ENCODE measurements around the gene KMT5B.

The KMT5B gene

GRCh38 chr11:68215524-68216170 lies 2.6 kb upstream of the KMT5B start:
- DNase-seq: no peak

GRCh38 chr11:68215087-68215445 lies 2.0 kb upstream of the KMT5B start:
- DNase-seq: no peak

- no peak for DNase-seq
Observed at GRCh38 chr11:68214173-68215086, 1.3 kb upstream of the KMT5B start.

- peak; percentile 89 for DNase-seq
Observed at GRCh38 chr11:68213555-68214172, 568 bp upstream of the KMT5B start.

- peak; percentile 44 for DNase-seq
Observed at GRCh38 chr11:68212421-68213134, 518 bp downstream of the KMT5B start.

GRCh38 chr11:68211546-68211945 lies 1.6 kb downstream of the KMT5B start:
- no peak for DNase-seq

DNA sequence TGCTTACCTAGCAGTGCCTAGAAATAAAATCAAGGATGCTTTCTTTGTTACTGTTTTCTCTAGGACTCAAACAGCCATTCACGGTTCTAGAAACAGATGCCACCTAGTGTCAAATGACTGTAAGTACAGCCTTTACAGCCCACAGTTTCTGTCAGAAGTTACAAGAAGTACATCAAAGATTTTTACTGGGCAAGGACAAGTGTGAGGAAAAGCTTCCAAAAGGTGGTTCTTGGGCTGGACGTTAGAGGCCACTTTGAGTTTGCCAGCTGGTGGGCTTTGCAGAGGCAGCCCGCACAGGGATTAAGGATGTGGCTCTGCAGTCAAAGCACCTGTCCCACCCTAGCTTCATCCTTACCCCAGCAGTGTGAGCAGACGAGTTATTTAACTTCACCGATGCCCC lies 6.9 kb downstream of the KMT5B start:
- peak; percentile 44 for DNase-seq

GRCh38 chr11:68204402-68204801 lies 8.7 kb downstream of the KMT5B start:
- no peak for DNase-seq

DNA sequence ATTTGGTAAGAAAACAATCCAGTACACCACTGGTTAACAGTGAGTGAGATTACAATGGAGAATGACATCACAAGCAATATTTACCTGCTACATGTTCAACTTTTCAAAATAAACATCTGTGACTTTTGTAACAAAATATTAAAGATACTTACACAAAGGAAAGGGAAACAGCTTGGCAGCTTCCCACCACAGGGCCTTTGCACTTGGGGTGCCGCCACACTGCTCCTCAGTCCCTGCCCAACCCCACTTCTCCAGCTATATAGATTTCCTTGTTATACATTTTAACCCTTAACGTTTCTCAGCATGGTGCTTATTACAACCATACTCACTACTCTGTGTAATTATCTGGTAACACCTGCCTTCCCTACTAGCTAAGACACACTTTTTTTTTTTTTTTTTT lies 10.9 kb downstream of the KMT5B start:
- DNase-seq: no peak

GRCh38 chr11:68201492-68201891 lies 11.6 kb downstream of the KMT5B start:
- DNase-seq: no peak

GRCh38 chr11:68200639-68201038 lies 12.5 kb downstream of the KMT5B start:
- no peak for DNase-seq

DNA sequence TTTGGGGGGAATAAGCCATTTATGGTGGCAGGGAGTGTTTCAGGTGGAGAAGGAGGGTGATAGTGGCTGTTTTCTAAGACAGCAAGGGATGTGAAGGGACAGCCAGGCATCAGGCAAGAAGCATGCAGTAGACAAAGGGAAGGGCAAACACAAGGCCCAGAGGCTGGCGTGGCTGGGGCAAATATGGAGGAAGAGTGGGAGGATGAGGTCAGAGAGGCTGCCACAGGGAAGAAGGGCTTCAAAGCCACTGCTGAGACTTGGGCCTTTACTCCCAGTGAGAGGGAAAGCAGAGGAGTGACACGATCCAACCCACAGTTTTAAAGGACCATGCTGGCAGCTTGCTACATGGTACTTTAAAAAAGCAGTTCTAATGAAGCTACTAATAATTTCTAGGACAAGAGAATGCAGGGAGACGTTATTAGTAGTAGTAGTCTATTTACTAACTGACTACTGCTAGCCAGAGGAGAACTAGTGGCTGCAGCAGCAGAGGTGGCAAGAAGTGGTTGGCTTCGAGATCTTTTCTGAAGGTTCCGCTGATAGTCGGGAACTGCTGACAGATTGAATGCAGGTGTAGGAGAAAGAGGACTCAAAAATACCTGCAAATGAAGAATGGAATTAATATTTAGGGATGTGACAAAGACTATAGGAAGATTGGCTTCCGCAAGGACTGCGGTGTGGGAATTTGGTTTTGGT lies 13.7 kb downstream of the KMT5B start:
- no peak for DNase-seq

DNA sequence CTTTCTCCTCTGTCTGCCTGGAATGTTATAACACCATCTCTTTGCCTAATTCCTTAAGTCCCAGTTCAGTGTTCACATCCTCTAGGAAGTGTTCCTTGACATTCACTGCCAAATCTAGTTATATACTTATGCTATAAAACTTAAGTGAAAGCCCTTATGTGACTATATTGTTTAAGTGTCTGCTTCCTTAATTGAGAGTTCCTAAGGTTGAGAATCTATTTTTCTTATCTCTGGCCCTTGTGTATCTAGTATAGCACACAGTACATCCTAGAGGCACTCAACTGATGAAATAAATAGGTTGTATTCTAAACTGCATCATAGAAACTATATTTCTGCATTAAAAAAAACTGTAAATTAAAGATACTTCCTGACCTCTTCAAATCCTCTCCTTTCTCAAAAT lies 16.9 kb downstream of the KMT5B start:
- DNase-seq: no peak

GRCh38 chr11:68194675-68195294 lies 18.3 kb downstream of the KMT5B start:
- no peak for DNase-seq

- no peak for DNase-seq
Observed at GRCh38 chr11:68193018-68193417, 20.1 kb downstream of the KMT5B start.

DNA sequence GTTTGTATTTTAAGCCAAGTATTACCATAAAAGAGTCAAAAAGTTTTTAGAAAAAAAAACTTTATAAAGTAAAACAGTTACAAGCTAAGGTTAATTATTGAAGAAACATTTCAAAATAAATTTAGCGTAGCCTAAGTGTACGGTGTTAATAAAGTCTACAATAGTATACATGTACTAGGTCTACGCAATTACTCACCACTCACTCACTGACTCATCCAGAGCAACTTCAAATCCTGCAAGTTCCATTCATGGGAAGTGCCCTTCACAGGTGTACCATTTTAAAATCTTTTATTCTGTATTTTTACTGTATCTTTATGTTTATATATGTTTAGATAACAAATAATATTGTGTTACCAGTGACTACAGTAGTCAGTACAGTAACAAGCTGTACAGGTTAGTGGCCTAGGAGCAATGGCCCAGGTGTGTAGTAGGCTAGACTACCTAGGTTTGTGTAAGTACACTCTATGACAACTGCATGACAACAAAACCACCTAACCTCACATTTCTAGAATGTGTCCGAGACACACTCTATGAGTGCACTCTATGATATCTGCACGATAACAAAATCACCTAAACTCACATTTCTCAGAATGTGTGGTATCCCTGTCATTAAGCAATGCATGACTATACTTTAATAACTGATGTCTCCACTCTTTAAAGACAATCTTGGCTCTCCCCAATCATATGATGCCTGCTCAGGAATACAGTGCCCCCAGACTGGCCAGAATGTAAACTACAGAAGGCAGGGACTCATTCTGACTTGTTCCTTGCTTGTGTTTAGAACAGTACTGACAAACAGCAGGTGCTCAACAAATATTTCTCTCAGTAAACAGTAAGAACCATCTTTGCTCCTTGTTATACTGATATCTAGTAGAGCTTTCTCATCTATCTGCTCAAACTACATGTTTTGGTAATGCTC lies 21.2 kb downstream of the KMT5B start:
- no peak for DNase-seq

GRCh38 chr11:68189888-68190287 lies 23.2 kb downstream of the KMT5B start:
- no peak for DNase-seq

- no peak for DNase-seq
Observed at GRCh38 chr11:68189082-68189481, 24.0 kb downstream of the KMT5B start.

DNA sequence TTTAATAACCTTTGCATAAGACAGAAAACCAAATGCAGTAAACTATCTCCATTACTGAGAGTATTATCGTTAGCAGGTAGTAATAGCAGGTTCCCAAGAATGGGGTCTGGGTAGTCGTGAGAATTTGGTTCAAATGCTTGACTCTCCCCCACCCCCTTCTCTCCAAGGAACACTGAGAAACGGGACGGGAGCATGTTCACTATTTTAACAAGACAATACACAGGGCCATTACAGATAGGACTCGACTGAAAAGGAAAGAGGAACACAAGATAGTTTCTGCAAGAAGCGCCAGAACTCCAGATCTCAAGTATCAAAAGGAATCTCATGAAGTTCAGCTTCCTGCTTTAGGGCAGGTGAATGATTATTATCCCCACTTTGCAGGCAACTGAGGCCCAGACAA lies 27.0 kb downstream of the KMT5B start:
- no peak for DNase-seq

GRCh38 chr11:68181719-68182451 lies 31.2 kb downstream of the KMT5B start:
- no peak for DNase-seq
